Neuron (in vitro differentiated cells): Measurements from ENCODE around the gene FHIT.
"Not testable (repeated sequence)": the region's sequence is repeated elsewhere in the genome, so short reads cannot be mapped to it uniquely, and the experiment has no call there.

ENCODE experiments used
- H2AFZ ChIP-seq: one replicate; pipeline ENCODE4 v1.6.1; 2013; ENCODE audit warnings: low read depth, mild to moderate bottlenecking, inconsistent platforms, low read length, moderate library complexity
- H3K27me3 ChIP-seq: one replicate; pipeline ENCODE4 v1.6.1; 2013; ENCODE audit warnings: low read length; ENCODE audit not compliant: insufficient read depth
- H3K36me3 ChIP-seq: one replicate; pipeline ENCODE4 v1.6.1; 2013; ENCODE audit warnings: low read length; ENCODE audit not compliant: insufficient read depth
- H3K4me1 ChIP-seq: one replicate; pipeline ENCODE4 v1.6.1; 2013; ENCODE audit warnings: low read length; ENCODE audit not compliant: insufficient read depth
- H3K4me3 ChIP-seq: 2 replicates; pipeline ENCODE4 v1.5.1; 2013; ENCODE audit warnings: mild to moderate bottlenecking, low read length, moderate library complexity
- H3K9me3 ChIP-seq: one replicate; pipeline ENCODE4 v1.6.1; 2013; ENCODE audit warnings: low read length

The FHIT gene

DNA sequence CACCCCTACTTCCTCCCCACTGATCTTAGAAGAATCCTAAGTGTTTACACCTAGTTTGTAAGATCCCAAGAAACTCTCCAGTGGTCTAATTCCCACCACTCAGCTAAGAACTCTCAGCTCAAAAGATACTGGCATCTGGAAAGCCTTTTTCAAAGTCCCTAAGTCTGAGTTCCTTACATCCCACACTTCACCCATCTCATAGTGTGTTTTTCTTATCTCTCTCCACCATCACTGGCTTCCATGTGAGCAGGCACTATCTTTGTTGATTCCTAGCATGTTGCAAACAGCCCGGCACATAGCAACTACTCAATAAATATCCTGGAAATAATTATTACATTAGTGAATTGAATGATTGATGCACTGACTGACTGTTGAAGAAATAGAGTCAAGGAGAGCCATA, 173.7 kb downstream of the FHIT start:
- no peak overlapping the region for H2AFZ ChIP-seq
- H3K4me1 ChIP-seq, result peaks cover 25% of the 10 kb centered on the region
- H3K9me3 ChIP-seq, result no peaks in the 10 kb centered on the region
- no peaks in the 10 kb centered on the region for H3K36me3 ChIP-seq
- no peak overlapping the region for H3K4me3 ChIP-seq
- no peaks in the 10 kb centered on the region for H3K27me3 ChIP-seq

DNA sequence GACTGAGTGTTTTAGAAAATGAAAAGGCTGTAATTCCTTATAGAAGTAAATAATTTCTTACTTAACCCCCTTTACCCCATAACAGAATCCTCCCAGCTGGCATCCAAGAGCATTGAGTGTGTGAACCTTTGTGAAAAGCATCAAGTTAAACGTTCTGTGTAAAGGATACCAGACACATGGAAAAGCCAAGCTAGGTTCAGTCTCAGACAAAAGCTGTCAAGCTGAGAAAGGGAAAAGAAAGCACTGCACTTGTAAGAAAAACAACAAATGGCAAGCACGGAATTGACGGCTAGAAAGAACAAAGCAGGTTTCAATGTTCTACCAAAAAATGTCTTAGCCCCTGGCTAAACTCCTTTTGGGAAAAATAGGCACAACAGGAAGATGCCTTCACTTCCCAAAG, 176.5 kb downstream of the FHIT start:
- H3K9me3 ChIP-seq, result no peaks in the 10 kb centered on the region
- H3K4me3 ChIP-seq, result no peak overlapping the region
- no peak overlapping the region for H2AFZ ChIP-seq
- peaks cover 10% of the 10 kb centered on the region for H3K4me1 ChIP-seq
- no peaks in the 10 kb centered on the region for H3K27me3 ChIP-seq
- no peaks in the 10 kb centered on the region for H3K36me3 ChIP-seq

DNA sequence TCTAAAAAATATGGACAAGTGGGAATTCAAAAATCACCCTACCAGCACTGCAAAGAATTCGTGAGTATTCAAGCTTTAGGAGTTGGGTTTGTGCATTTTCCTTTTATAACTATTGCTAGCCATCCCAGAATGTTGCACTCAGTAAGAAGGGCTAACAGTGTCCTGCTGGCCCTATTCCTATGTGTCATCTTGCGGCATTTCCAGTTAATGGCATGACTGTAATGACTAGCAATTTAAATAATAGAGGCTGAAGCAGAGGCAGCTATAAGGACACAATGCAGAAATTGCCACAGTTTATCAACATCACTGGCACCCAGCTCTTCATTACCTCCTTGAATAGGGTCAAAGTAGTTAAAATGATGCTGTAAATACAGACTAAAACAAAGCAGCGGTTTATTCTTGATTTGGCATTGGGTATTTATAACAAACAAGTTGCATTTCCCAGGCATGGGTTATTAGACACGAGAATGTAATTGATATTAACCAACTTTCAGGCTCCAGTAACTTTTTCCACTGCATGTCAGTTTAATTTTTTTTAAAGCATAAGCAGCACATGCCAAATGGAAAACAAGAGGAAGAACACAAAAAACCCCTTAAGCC, 177.6 kb downstream of the FHIT start:
- no peaks in the 10 kb centered on the region for H3K36me3 ChIP-seq
- H3K9me3 ChIP-seq, result no peaks in the 10 kb centered on the region
- H3K4me3 ChIP-seq, result no peak overlapping the region
- H2AFZ ChIP-seq, result no peak overlapping the region
- peaks cover 10% of the 10 kb centered on the region for H3K4me1 ChIP-seq
- no peaks in the 10 kb centered on the region for H3K27me3 ChIP-seq

DNA sequence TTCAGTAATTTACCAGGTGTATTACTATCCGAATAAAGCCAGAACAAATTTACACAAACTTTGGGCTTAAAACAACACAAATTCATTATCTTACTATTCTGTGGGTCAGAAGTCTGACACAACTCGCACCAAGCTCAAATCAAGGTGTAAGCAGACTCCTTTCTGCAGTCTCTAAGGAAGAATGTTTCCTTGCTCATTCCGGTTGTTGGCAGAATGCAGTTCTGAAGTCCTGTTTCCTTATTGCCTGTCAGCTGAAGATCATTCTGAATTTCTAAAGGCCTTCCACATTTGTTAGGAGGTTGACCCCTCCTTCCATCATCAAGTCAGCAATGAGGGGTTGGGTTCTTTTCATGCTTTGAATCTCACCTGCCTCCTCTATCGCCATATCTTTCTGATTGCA, 183.2 kb downstream of the FHIT start:
- peaks cover 12% of the 10 kb centered on the region for H3K4me1 ChIP-seq
- H3K27me3 ChIP-seq, result no peaks in the 10 kb centered on the region
- no peak overlapping the region for H3K4me3 ChIP-seq
- H3K9me3 ChIP-seq, result no peaks in the 10 kb centered on the region
- H2AFZ ChIP-seq, result no peak overlapping the region
- no peaks in the 10 kb centered on the region for H3K36me3 ChIP-seq

DNA sequence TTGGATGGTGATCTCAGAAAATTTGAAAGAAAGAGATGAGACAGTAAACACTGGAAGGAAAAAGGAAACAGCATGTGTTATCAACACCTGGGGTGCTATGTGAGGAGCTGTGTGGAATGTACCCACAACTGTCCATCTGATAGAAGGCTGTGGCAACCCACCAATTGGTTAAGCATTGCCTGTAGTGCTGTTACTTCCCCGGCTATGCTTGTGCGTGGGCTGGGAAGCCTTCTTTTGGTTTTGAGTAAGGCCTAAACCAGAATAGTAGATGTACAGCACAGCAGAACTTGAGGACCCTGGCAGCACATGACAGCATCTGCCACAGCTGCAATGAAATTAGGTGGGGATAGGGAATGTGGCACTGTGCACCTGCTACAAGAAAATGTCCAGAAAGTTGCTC, 184.5 kb downstream of the FHIT start:
- H3K4me3 ChIP-seq, result no peak overlapping the region
- no peaks in the 10 kb centered on the region for H3K27me3 ChIP-seq
- no peaks in the 10 kb centered on the region for H3K9me3 ChIP-seq
- peaks cover 12% of the 10 kb centered on the region for H3K4me1 ChIP-seq
- no peak overlapping the region for H2AFZ ChIP-seq
- no peaks in the 10 kb centered on the region for H3K36me3 ChIP-seq

DNA sequence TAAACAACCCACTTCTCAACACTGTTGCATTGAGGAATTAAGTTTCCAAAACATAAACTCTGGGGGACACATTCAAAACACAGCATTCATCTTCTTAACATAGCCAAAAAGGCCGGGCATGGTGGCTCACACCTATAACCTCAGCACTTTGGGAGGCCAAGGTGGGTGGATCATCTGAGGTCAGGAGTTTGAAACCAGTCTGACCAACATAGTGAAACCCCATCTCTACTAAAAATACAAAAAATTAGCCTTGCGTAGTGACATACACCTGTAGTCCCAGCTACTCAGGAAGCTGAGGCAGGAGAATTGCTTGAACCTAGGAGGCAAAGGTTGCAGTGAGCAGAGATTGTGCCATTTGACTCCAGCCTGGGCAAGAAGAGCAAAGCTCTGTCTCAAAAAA, 185.0 kb downstream of the FHIT start:
- H3K27me3 ChIP-seq, H3K36me3 ChIP-seq, H3K9me3 ChIP-seq, H3K4me3 ChIP-seq, H2AFZ ChIP-seq: not testable (repeated sequence)
- H3K4me1 ChIP-seq, result peaks cover 12% of the 10 kb centered on the region

DNA sequence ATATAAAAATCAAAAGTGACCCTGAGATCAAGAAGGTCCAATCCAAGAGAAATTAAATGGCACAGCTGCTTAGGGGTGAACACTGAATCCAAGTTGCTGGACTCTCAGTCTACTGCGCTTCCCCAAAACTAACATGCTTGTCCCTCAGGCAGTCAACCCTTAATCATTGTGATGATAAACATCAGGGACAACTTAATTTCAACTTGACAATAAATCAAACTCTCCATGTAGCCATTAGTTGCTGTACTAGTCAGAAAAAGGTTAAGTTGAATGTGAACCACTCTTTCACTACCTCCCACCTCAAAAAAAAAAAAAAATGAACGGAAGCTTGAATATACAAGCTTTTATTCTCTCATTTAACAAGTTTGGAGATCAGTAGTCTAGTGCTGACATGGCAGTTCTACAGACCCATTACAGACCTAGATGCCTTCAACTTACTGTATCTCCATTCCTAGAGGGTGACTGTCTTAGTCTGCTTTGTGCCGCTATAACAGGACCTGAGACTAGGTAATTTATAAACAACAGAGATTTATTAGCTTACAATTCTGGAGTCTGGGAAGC, 185.7 kb downstream of the FHIT start:
- Histone ChIP-seq H3K36me3 (no peaks in the 10 kb centered on the region), H3K4me3 (no peak overlapping the region), H2AFZ (no peak overlapping the region), H3K4me1 (peaks cover 19% of the 10 kb centered on the region), H3K27me3 (no peaks in the 10 kb centered on the region), H3K9me3 (no peaks in the 10 kb centered on the region)

DNA sequence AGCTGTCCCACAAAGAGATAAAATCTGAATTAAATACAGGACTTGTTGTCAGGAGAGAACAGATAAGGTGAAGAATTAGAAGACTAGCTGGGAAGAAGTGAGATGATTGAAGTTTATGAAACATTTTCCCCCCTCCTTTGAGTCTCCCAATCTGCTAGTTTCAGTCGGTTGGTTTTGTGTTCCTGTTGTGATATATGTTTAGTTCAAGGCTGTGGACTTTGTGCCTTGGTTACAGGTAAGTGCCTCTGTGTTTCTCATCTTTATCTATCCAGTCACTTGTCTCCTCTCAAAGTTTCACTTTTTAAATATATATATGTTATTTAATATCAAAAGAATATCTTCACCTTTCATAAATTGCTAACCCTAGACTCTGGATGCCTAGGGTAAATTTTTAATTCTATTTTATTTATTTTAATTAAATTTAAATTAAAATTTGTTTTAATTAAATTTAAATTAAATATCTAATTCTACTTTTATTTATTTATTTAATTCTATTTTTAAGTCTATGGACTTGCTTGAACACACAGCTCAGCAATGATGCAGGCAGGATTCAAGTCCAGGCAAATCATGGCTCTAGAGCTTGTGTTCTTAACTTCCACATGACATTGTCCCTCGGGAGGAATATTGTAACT, 190.0 kb downstream of the FHIT start:
- H3K4me3 ChIP-seq, result no peak overlapping the region
- no peaks in the 10 kb centered on the region for H3K36me3 ChIP-seq
- H3K4me1 ChIP-seq, result peaks cover 23% of the 10 kb centered on the region
- H3K9me3 ChIP-seq, result no peaks in the 10 kb centered on the region
- H3K27me3 ChIP-seq, result no peaks in the 10 kb centered on the region
- H2AFZ ChIP-seq, result no peak overlapping the region

DNA sequence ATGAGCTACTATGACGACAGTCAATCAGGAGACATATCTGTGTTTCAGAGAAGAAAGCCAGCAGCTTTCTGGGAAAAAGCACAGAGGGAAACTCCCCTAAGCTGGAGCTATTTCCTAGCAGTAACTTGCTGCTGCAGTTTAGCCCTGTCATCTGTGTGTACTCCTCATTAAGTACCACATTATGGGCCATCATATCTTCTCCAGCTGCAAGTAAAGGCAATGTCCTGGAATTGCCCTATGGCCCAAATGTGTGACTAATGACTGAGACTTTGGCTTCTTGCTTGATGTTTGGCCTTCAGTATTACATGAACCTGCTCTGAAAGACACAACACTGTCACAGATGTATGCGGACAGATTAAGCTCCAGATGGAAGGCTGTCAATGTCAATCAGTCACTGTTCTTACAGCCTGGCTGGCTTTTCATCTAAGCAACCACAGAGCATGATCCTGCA, 190.8 kb downstream of the FHIT start:
- Histone ChIP-seq H2AFZ (no peak overlapping the region), H3K4me1 (peaks cover 23% of the 10 kb centered on the region), H3K36me3 (no peaks in the 10 kb centered on the region), H3K27me3 (no peaks in the 10 kb centered on the region), H3K9me3 (no peaks in the 10 kb centered on the region), H3K4me3 (no peak overlapping the region)

DNA sequence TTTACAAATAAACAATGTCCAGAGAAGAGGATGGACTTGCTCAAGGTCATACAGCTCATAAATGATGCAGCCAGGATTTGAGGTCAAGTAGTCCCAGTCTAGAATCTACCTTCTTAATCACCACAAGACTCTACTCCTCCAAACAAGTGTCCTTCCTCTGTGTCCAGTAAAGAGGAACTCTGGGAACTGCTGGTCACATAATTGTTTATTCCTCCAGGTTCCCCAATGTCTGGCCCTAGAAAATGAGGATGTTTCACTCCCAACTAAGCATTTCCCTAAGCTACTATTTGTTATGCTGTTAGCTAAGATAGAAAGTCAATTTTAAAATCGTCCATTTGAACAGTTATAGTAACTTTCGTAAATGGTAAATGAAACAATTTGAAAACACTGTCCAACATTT, 192.4 kb downstream of the FHIT start:
- Histone ChIP-seq H3K9me3 (no peaks in the 10 kb centered on the region), H3K36me3 (no peaks in the 10 kb centered on the region), H3K4me1 (peaks cover 10% of the 10 kb centered on the region), H3K4me3 (no peak overlapping the region), H3K27me3 (no peaks in the 10 kb centered on the region), H2AFZ (no peak overlapping the region)

DNA sequence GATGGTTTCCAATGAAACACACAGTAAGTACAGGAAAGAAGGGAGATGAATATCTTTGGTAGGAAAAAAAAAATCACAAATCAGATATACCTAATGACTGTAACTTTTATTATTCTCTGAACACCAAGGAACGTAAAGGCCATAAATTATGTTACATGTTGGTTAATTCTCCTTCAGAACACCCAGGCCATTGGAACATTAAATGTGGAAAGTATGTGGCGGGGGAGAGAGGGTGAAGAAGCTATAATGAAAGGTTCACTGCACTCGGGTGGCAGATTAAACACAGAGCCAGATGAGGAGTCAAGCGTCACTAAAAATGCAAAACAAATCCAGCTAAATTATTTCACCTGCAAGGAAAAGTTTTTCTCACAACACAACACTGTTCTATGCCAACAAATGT, 193.8 kb downstream of the FHIT start:
- H3K36me3 ChIP-seq, result no peaks in the 10 kb centered on the region
- H3K4me3 ChIP-seq, result no peak overlapping the region
- H3K9me3 ChIP-seq, result no peaks in the 10 kb centered on the region
- no peaks in the 10 kb centered on the region for H3K27me3 ChIP-seq
- H3K4me1 ChIP-seq, result peaks cover 10% of the 10 kb centered on the region
- H2AFZ ChIP-seq, result no peak overlapping the region

DNA sequence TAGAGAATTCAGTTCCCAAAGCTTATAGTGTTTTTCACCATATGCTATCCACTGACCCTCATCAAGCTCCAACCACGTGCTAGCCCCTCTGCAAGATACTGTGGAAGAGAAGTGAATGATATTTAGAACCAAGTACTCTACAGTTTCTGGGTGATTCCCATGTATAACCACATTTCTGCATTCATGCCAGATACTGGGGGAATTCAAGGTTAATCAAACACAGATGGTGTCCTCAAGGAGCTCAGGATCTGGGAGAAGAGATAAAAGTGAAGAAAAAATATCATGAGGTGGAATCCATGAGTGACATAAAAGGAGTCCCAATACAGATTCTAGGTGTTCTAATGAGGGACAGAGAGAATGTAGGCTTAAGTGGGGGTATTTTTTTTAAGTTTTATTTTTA, 195.8 kb downstream of the FHIT start:
- no peak overlapping the region for H3K4me3 ChIP-seq
- H3K4me1 ChIP-seq, result peaks cover 3% of the 10 kb centered on the region
- no peak overlapping the region for H2AFZ ChIP-seq
- no peaks in the 10 kb centered on the region for H3K36me3 ChIP-seq
- no peaks in the 10 kb centered on the region for H3K27me3 ChIP-seq
- no peaks in the 10 kb centered on the region for H3K9me3 ChIP-seq

DNA sequence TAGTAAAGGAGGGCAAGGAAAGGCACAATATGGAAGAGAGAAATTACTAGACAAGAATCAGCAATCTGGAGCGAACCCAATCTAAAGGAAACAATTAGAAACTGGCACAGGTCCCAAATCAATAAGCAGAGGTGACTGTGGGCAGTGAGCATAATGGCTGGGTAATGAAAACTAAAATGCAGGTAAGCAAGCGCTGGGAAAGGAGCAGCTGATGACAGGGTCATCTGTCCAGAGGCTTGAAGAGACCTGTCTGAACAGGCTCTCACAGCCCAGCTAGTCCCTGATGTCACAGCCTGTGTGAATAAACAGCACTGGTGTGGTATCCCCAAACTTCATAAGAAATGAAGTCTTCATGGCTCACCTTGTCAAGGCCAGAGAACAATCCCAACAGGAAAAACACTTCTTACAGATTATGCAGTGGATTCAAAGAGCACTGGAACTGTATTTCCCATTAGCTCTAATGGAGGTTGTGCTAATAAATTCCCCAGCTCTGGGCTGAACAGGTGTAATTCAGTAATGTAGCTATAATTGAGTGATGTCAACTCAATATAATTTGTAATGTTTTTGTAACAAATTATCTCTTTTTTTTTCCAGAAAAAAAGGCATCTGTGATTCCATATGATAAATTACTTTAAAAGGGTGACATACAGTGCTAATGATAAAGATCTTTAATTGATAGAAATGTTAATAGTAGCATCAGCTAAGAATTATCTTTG, 197.3 kb downstream of the FHIT start:
- H3K9me3 ChIP-seq, result no peaks in the 10 kb centered on the region
- H3K4me3 ChIP-seq, result no peak overlapping the region
- no peaks in the 10 kb centered on the region for H3K27me3 ChIP-seq
- no peaks in the 10 kb centered on the region for H3K36me3 ChIP-seq
- no peak overlapping the region for H2AFZ ChIP-seq
- no peaks in the 10 kb centered on the region for H3K4me1 ChIP-seq
